ENCODE data around the gene SH3PXD2B. TPM values are rescaled to one million over a fixed set of nuclear protein-coding genes. Genes with fewer than 3 reads are reported as not detected.

SH3PXD2B gene
- total and polyA plus RNA-seq, 10 of the 15 experiments (the other 5 are each of a cell fraction or from before 2014, with no cell fraction given), result 0.05 to 1.6 (median 0.57) TPM

- TF ChIP-seq ATF7 (IDR thresholded peaks at IDR 0.05; ENCODE audit: low read depth) (peak; percentile 41; the same call in 1 of the 2 replicates), CBX3 (IDR thresholded peaks at IDR 0.05; ENCODE audit: borderline replicate concordance, low read depth) (no peak), NFXL1 (IDR thresholded peaks at IDR 0.05; ENCODE audit: borderline replicate concordance) (no peak), ASH2L (IDR thresholded peaks at IDR 0.05; ENCODE audit: borderline replicate concordance, low read depth) (no peak), JUNB (IDR thresholded peaks at IDR 0.05) (peak; percentile 46), TCF7 (IDR thresholded peaks at IDR 0.05; ENCODE audit: borderline replicate concordance) (no peak), SUZ12 (IDR thresholded peaks at IDR 0.05; ENCODE audit: unreplicated experiment) (no peak), SRF (IDR thresholded peaks at IDR 0.05; ENCODE audit: low read depth in 2 of 2, low read length in 2 of 2) (no peak), ZZZ3 (IDR thresholded peaks at IDR 0.05; ENCODE audit: control insufficient read depth, insufficient read length, low read depth) (no peak), NFIC (IDR thresholded peaks at IDR 0.05; ENCODE audit: low read depth, low read length) (peak; percentile 34; the same call in 1 of the 2 replicates), RBBP5 (conservative IDR thresholded peaks at IDR 0.05) (no peak), STAT3 (IDR thresholded peaks at IDR 0.05; ENCODE audit: low read depth, low read length) (no peak), MTA2 (IDR thresholded peaks at IDR 0.05; ENCODE audit: low read depth) (peak; percentile 47; the same call in 1 of the 2 replicates), ZSCAN29 (IDR thresholded peaks at IDR 0.05) (no peak), BMI1 (IDR thresholded peaks at IDR 0.05; ENCODE audit: borderline replicate concordance) (no peak), TAF1 (IDR thresholded peaks at IDR 0.05; ENCODE audit: borderline replicate concordance, low read depth, low read length) (peak; percentile 75; the same call in 1 of the 2 replicates), BACH1 (IDR thresholded peaks at IDR 0.05; ENCODE audit: borderline replicate concordance) (no peak), POLR2AphosphoS2 (IDR thresholded peaks at IDR 0.05; ENCODE audit: low read depth, low read length) (no peak), NRF1 (conservative IDR thresholded peaks at IDR 0.05; ENCODE audit: low read depth, low read length) (no peak), ETV6 (conservative IDR thresholded peaks at IDR 0.05 in 1 of 2, IDR thresholded peaks at IDR 0.05 in 1 of 2; ENCODE audit: borderline replicate concordance in 1 of 2, low read depth in 1 of 2) (peak in 1 of 2 experiments; percentile 98; a peak in 2 of 4 replicates), BRCA1 (IDR thresholded peaks at IDR 0.05; ENCODE audit: low read depth, low read length) (no peak), MEF2B (IDR thresholded peaks at IDR 0.05; ENCODE audit: partially characterized antibody, poor library complexity, severe bottlenecking) (peak; percentile 85), POLR2AphosphoS5 (IDR thresholded peaks at IDR 0.05; ENCODE audit: low read length) (0 out of 2 replicates have a peak, but pooled peaks have one; percentile 38), E4F1 (IDR thresholded peaks at IDR 0.05; ENCODE audit: borderline replicate concordance, partially characterized antibody) (no peak), ESRRA (IDR thresholded peaks at IDR 0.05; ENCODE audit: low read length) (no peak), ATF3 (IDR thresholded peaks at IDR 0.05; ENCODE audit: borderline replicate concordance, extremely low read depth, low read depth, low read length) (no peak), RELB (IDR thresholded peaks at IDR 0.05; ENCODE audit: low read depth) (peak; percentile 45; the same call in 1 of the 2 replicates)
Measured at GRCh38 chr5:172322028-172322965, 132.0 kb downstream of the SH3PXD2B start (continued).

Measured in GM12878 (cell line).